ENCODE data around the gene SSUH2.

SSUH2 gene

GRCh38 chr3:8635125-8635524 is 9.5 kb downstream of the SSUH2 start:
- in situ Hi-C loops (cut with HindIII; ENCODE audit: low sequenced_read_pairs) = no loop called here
- no peak for DNase-seq (ENCODE audit: low read depth, low spot score)
- TF ChIP-seq CTCF (IDR thresholded peaks at IDR 0.05; ENCODE audit: low read depth, low read length) = no peak
- no peak overlapping the region for H3K4me3 ChIP-seq (ENCODE audit: low read depth, low read length)

GRCh38 chr3:8632402-8633237 is 12.0 kb downstream of the SSUH2 start:
- H3K4me3 ChIP-seq (ENCODE audit: low read depth, low read length) = no peak overlapping the region
- TF ChIP-seq CTCF (IDR thresholded peaks at IDR 0.05; ENCODE audit: low read depth, low read length) = no peak
- in situ Hi-C loops (cut with HindIII; ENCODE audit: low sequenced_read_pairs) = no loop called here
- no peak for DNase-seq (ENCODE audit: low read depth, low spot score)

DNA sequence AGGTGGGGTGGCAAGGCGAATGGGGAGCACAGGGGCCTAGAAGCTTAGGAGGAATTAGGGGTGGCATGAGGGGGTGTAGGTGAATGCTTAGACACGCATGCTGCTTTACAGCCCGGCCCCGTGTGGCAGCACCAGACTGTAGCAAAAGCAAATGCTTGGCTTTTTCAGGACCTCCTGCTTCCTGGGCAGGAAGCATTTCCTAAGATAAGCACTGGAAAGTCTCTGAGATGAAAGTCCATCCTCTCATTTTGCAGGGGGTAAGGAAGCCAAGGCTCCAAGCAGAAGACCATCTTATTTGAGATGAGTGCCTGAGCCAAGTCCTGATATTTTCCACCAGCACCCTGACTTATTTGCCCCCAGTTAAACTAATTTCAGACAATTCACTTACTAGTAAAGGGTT is 12.9 kb downstream of the SSUH2 start:
- no peak for TF ChIP-seq CTCF (IDR thresholded peaks at IDR 0.05; ENCODE audit: low read depth, low read length)
- no peak overlapping the region for H3K4me3 ChIP-seq (ENCODE audit: low read depth, low read length)
- in situ Hi-C loops (cut with HindIII; ENCODE audit: low sequenced_read_pairs) = no loop called here
- DNase-seq (ENCODE audit: low read depth, low spot score) = no peak

- in situ Hi-C loops (cut with HindIII; ENCODE audit: low sequenced_read_pairs) = no loop called here
- no peak overlapping the region for H3K4me3 ChIP-seq (ENCODE audit: low read depth, low read length)
- DNase-seq (ENCODE audit: low read depth, low spot score) = peak; percentile 81
- TF ChIP-seq CTCF (IDR thresholded peaks at IDR 0.05; ENCODE audit: low read depth, low read length) = no peak
Measured at GRCh38 chr3:8629151-8630021, 15.2 kb downstream of the SSUH2 start.

DNA sequence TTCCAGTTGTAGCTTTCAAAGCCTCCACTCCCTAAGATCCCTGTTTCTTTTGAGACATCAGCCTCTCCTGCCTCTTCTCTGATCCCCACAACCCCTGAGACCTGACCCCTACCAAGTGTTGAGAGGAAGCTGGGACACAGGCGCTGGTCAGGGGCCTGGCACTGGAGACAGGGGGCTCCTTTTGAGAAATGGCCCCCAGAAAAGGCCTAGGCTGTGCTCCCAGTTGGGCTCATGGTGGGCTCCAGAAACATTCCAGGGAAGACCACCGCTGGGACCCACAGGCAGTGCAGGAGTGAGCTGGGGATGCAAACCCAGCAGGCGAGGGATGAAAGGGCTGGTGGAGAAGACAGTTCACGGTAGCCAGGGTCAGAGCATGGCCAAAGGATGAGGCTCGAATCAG is 16.6 kb downstream of the SSUH2 start:
- TF ChIP-seq CTCF (IDR thresholded peaks at IDR 0.05; ENCODE audit: low read depth, low read length) = no peak
- no peak for DNase-seq (ENCODE audit: low read depth, low spot score)
- H3K4me3 ChIP-seq (ENCODE audit: low read depth, low read length) = no peak overlapping the region
- in situ Hi-C loops (cut with HindIII; ENCODE audit: low sequenced_read_pairs) = no loop called here

DNA sequence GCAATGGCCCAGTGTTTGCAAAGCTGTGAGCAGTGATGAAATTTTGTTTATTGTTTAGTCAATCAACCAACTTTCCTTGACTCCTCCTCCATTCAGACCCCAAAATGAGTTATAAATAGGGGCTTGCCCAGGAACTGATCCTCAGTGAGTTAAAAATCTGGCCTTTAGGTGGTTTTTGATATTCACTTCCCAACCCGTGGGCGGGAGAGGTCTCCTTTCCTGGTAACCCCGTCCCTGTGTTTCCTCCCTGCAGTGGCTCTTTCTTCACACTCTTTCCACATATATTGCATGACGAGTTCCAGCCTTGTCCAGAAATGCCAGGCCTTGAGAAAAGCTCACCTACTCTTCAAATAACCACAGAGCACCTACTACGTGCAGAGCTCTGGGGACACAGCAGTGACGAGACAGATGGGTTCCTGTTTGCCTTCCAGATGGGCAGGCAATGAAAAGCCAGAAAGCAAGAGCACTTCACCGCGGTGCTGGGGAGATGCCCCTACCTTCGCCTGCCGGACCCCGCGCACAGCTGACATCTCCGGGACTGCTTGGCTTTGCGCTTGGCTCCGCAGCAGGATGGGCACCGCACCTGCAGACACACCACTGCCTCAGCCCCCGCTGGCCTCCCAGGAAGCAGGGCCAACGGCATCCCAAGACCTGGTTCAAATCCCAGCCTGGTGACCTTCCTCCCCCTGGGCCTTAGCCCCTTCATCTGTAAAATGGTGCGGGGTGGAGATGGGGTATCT is 17.2 kb downstream of the SSUH2 start:
- H3K4me3 ChIP-seq (ENCODE audit: low read depth, low read length) = no peak overlapping the region
- no peak for TF ChIP-seq CTCF (IDR thresholded peaks at IDR 0.05; ENCODE audit: low read depth, low read length)
- in situ Hi-C loops (cut with HindIII; ENCODE audit: low sequenced_read_pairs) = no loop called here
- DNase-seq (ENCODE audit: low read depth, low spot score) = no peak
